ENCODE data around the gene PPIF.

The PPIF gene

GRCh38 chr10:79403441-79404230, 56.4 kb downstream of the PPIF start:
- no peak for DNase-seq

- no peak for DNase-seq
Measured at GRCh38 chr10:79404231-79404609, 57.0 kb downstream of the PPIF start.

- DNase-seq: no peak
Measured at GRCh38 chr10:79404690-79405131, 57.4 kb downstream of the PPIF start.

Data from activated CD4-positive, CD25-positive, alpha-beta regulatory T cell treated with anti-CD3 and anti-CD28 coated beads, Interleukin-2, amount 50 U/mL, for 72 hours (primary cell).